ENCODE results near the gene UBL4B.

UBL4B gene

DNA sequence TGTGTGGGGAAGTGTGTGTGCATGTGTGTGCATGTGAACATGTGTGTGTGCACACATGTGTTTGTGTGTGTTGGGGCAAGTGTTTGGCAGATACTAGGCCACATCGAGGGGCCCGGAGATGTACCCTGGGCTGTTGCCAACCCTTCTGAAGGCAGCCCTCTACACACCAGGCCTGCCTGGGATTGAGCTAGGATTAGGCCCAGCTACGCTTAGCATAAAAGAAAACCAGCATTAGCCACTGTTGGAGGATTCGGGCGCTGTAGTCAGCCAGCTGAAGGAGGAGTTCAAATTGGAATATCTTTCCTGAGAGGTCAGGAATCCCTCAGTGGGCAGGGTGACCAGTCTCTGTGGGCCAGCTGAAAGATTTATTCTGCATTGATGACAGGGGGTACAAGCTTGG, 31.2 kb upstream of the UBL4B start:
- H3K36me3 Mint-ChIP-seq, result no peaks in the 10 kb centered on the region
- no peaks in the 10 kb centered on the region for H3K9me3 Mint-ChIP-seq
- H3K27ac Mint-ChIP-seq, result no peak overlapping the region
- DNase-seq (ENCODE audit: low spot score in 2 of 2) (no peak), ATAC-seq (no peak)
- H3K4me3 Mint-ChIP-seq, result no peak overlapping the region
- peaks cover 18% of the 10 kb centered on the region for H3K4me1 Mint-ChIP-seq

DNA sequence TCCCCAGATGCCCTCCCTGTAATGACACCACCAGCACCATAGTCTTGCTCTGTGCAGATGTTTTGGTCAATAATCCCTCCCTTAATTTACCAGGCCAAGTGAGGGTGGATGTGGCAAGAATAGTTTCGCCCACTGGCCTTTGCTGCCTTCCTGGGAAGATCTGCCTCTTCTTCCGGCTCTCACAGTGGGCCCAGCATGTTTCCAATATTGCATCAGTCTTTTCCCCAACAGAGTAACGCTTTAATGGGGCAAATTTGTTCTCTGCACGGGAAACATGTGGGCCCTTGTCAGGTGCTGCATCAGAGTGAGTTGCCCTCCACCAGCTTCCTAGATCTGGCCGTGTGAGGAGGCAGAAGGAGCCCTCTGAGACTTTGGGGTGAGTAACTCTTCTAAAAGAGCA, 29.8 kb upstream of the UBL4B start:
- Mint-ChIP-seq H3K27ac (no peak overlapping the region), H3K36me3 (no peaks in the 10 kb centered on the region), H3K4me3 (no peak overlapping the region), H3K4me1 (peaks cover 27% of the 10 kb centered on the region), H3K9me3 (no peaks in the 10 kb centered on the region)
- ATAC-seq (no peak), DNase-seq (ENCODE audit: low spot score in 2 of 2) (no peak)

DNA sequence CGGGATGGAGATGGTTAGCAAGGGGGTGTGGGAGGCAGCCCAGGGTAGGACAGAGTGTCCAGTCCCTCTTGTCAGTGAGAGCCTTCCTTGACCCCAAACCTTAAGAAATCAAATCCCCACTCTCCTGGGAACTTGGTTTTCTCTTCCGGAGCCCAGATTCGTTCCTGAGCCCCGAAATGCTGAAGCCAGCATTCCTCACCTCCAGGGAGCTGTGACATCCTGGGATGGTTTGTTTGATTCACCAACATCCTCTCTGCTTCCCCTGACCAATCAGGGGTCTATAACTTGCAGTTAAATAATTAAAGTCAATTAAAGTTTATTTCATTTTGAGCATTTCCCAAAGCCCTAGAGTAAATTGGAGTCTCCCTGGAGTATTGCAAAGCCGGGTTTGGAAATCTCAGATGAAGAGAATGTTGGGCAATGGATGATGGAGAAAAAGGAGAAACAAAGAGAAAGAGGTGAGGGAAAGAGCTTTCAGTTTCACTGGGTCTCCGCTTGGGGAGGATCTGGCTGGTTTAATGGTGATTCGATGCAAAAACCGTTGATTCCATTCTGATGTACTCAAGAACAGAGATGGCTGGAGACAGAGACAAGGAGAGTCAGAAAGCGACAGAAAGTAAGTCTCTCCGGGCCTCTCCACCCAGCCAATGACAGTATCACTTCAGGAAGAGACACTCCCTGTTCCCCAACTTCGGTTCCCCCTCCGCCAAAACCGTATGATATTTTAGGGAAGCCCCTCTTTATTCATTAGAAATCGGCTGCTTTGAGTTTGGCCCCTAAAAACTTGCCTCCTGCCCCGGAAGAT, 29.0 kb upstream of the UBL4B start:
- peak overlapping the region; percentile 65 for H3K27ac Mint-ChIP-seq
- H3K4me1 Mint-ChIP-seq, result peaks cover 33% of the 10 kb centered on the region
- no peaks in the 10 kb centered on the region for H3K9me3 Mint-ChIP-seq
- H3K4me3 Mint-ChIP-seq, result peak overlapping the region; percentile 81
- ATAC-seq (no peak), DNase-seq (ENCODE audit: low spot score in 2 of 2) (no peak)
- H3K36me3 Mint-ChIP-seq, result no peaks in the 10 kb centered on the region

DNA sequence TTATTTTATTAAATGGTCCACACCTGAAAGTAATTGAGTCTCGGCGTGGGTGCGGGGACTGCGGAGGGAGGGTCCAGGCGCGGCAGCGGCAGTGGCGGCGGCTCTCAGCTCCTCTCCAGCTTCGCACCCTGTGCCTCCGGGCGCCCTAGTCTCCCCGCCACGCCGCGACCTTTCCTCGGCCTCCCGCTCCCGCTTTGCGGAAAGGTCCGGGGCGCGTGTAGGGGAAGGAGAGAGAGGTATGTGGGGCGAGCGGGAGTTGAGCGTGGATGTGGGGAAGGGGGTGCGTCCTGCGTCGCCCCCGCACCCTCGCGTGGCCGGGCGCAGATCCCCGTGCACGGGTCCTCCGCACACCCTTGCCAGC, 28.4 kb upstream of the UBL4B start:
- peak overlapping the region; percentile 65 for H3K27ac Mint-ChIP-seq
- H3K4me1 Mint-ChIP-seq, result peaks cover 35% of the 10 kb centered on the region
- ATAC-seq (no peak), DNase-seq (ENCODE audit: low spot score in 2 of 2) (no peak)
- H3K4me3 Mint-ChIP-seq, result peak overlapping the region; percentile 81
- no peaks in the 10 kb centered on the region for H3K36me3 Mint-ChIP-seq
- no peaks in the 10 kb centered on the region for H3K9me3 Mint-ChIP-seq

DNA sequence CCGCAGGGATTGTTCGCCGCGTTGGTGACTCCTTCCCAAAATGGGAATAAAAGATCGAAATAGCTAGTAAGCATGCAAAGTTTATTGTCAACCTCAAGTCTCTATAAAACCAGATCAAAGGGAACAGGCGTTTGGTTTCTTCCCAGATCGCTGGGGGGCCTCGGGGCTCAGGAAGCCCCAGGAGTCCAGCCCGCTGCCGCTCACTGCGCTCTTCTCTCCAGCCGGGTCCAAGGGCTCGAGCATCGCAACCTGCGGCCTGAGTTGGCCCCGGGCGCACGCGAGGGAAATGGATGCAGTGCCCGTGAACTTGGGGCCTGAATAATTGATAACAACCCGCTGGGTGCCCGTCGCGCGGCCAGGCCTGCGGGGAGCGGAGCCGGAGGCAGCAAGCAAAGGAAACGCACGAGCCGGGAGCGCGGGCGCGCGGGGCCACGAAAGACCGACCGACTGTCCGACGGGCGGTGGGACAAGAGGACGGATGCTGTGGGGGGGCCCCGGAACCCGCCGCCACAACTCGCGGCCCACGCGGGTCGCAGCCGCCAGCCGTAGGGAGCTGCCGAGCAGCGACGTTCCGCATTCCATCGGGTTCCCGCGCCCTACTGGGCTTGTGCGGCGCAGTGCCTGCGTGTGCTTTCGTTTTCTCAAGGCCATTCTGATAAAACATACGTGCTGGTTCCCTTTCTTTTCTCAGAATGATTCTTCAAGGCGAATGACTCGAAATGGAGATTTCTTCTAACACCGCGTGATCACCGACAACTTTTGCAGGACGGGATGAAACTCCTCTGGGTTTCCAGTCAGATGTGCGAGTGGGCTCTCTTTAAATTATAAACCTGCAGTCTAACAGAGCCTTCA, 27.8 kb upstream of the UBL4B start:
- H3K4me3 Mint-ChIP-seq, result peak overlapping the region; percentile 81
- DNase-seq (ENCODE audit: low spot score in 2 of 2) (peak in 1 of 2 donors; percentile 72), ATAC-seq (peak; percentile 80)
- H3K4me1 Mint-ChIP-seq, result peaks cover 35% of the 10 kb centered on the region
- H3K9me3 Mint-ChIP-seq, result no peaks in the 10 kb centered on the region
- no peaks in the 10 kb centered on the region for H3K36me3 Mint-ChIP-seq
- H3K27ac Mint-ChIP-seq, result peak overlapping the region; percentile 65

DNA sequence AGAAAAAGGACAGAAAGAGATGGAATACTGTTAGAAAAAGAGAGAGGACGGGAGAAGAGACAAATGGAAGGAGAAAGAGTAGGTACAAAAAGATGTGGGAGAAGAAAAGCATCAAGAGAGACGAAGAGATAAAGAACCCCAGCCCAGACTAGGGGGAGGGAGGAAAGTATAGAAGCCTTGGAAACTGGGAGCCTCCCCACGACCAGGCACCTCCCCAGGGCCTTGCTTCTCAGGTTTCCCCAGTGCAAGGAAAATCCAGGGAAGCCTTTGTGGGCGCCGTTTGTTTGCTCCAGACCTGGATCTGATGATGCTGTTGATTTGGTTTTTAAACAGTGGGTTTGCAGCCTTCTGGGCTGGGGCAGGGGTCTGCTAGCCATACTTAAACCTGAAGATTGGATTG, 26.6 kb upstream of the UBL4B start:
- Mint-ChIP-seq H3K4me3 (no peak overlapping the region), H3K9me3 (no peaks in the 10 kb centered on the region)
- no peak for ATAC-seq

DNA sequence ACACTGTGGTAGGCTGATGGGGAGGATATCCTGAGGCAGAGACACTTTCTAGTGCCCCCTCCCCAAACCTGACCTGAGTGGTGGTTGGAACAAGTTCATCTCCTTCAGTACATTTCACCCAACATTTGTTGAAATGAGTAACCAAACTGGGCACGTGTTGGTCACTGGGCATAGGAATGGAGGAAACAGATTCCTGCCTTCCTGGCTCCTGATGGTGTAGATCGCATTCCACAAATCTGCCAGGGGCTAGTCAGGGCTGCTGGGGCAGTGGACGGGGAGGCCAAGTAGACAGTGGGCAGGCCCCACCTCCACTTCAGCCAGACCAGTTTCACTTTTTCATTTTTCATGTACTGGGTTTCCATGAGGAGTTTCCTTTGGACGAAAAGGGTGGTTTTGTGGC, 25.3 kb upstream of the UBL4B start:
- Mint-ChIP-seq H3K27ac (no peak overlapping the region), H3K9me3 (no peaks in the 10 kb centered on the region), H3K4me1 (peaks cover 35% of the 10 kb centered on the region), H3K4me3 (no peak overlapping the region), H3K36me3 (no peaks in the 10 kb centered on the region)
- no peak for ATAC-seq
- DNase-seq (ENCODE audit: low spot score in 2 of 2), result no peak

More for the DNA sequence above, 26.6 kb upstream of the UBL4B start:
- no peak for DNase-seq (ENCODE audit: low spot score in 2 of 2)
- peaks cover 35% of the 10 kb centered on the region for H3K4me1 Mint-ChIP-seq
- no peak overlapping the region for H3K27ac Mint-ChIP-seq
- no peaks in the 10 kb centered on the region for H3K36me3 Mint-ChIP-seq

DNA sequence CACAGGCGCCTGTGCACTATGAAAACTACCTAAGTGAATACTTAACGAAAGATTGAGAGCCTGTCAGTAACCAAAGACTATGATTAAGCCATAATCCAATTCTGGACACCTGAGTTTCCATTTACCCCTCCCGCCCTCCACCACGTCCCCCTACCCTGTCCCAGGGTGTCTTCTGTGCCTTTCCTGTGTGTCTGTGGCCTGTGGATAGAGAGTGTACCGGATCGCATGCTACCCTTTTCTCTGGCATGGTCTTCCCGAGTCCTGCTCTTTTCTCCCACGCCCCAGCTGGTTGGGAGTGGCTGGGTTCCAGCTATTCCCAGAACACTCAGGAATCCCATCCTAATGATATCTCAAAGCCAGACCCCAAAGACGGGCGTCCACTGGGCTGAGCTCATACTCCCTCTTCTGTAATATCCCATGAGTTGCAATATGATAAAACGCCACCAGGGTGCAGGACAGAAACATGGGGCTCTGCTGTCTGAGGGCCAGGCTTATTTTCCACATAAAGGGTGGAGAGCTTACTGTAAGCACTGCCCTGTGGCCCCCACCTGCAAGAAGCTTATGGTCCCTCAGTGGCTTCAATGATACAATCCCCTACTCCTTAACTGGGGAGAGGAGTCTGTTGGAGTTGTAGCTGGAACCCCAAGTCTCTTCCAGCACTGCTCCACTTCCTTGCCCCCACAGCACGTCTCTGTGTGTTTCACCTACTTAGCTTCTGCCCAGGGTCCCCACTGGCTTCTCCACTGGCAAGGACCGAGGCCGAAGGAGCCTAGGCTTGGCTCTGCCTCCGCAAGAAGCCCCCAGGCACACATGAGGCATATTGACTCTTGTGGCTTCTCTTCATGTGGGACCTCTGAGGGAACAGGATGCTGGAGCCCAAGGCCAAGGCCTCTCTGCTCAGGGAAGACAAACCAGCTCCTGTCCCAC, 24.2 kb upstream of the UBL4B start:
- ATAC-seq (peak; percentile 74), DNase-seq (ENCODE audit: low spot score in 2 of 2) (peak; percentile 41 to 74)
- Mint-ChIP-seq H3K36me3 (no peaks in the 10 kb centered on the region), H3K27ac (peak overlapping the region; percentile 15), H3K4me1 (peaks cover 34% of the 10 kb centered on the region), H3K4me3 (no peak overlapping the region), H3K9me3 (no peaks in the 10 kb centered on the region)

DNA sequence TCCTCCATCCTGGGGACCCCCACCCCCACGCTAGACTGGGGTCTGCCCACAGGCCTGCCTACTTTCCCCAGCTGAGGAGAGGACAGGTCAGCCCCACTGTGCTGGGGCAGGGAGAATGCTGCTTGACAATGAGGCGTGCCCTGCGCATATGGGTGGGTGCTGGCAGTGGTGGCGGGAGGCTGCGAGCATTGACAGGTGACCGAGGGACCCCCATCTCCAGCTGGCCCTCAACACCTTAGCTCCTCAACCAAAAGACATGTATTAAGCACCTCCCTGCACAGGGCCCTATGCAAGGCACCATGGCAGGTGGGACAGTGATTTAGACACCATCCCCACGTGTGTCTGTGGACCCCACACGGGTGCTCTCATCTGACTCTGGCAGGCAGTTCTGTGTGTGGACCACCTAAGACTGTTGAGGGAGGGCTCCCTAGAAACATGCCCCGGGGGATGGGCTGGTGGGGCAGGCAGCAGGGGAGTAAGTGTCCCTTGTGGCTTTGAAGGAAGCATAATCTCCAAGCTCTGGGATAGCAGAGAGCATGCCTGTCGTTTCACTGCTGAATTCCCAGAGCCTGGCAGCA, 23.4 kb upstream of the UBL4B start:
- H3K27ac Mint-ChIP-seq, result peak overlapping the region; percentile 15
- peaks cover 26% of the 10 kb centered on the region for H3K4me1 Mint-ChIP-seq
- no peak for ATAC-seq
- no peak overlapping the region for H3K4me3 Mint-ChIP-seq
- no peaks in the 10 kb centered on the region for H3K36me3 Mint-ChIP-seq
- no peak for DNase-seq (ENCODE audit: low spot score in 2 of 2)
- H3K9me3 Mint-ChIP-seq, result no peaks in the 10 kb centered on the region

DNA sequence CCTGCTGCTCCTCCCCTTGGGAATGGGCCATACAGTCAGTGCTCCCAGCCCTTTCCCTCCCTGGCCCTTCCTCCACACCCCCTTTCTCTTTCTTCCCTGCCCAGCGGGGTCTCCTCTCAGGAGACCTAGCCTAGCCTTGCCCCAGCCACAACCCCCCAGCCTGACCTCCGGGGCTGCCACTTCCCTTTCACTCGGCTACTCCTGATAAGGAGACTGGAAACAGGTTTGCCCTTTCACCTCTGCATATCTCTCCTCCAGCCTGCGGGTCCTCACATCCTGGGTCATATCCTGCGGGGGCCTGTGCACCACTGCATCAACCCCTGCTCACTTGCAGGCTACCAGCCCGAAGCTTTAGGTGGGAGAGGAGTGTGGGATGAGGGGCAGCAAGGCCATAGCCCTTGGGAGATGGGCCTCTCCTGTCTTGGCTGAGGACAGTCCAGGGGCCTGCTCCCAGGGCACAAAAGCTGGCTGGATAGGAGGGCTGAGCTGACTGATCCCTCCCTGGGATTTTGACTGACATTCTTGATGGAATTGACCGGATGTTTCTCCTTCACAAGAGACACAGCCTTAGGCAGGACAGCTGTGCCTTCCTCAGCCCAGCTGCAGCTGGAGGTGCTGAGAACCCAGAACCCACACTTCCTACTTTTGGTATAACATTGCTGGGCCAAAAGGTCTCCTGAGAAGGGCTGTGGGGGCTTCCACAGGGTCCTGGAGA, 22.5 kb upstream of the UBL4B start:
- ATAC-seq (no peak), DNase-seq (ENCODE audit: low spot score in 2 of 2) (no peak)
- Mint-ChIP-seq H3K27ac (no peak overlapping the region), H3K4me1 (peaks cover 22% of the 10 kb centered on the region), H3K4me3 (no peak overlapping the region), H3K36me3 (no peaks in the 10 kb centered on the region), H3K9me3 (no peaks in the 10 kb centered on the region)

DNA sequence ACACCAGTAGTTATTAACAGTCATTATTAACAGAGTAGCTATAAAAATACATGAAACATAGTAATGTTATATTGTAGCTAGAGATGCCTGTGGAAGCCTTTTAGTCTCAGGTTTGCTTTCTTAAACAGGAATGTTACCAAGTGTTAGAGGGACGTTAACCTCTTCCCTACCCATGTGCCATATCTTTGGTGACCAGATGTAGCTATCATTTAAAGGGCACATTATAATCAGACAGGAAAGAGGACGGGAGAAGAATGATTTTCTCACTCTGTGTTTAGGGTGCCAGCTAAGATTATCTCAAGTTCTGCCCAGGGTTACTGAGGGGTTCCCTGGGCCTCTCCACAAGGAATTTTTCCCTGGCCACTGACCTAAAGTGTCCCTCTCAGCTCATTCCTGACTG, 20.9 kb upstream of the UBL4B start:
- H3K9me3 Mint-ChIP-seq, result no peaks in the 10 kb centered on the region
- DNase-seq (ENCODE audit: low spot score in 2 of 2) (no peak), ATAC-seq (no peak)
- H3K4me1 Mint-ChIP-seq, result peaks cover 15% of the 10 kb centered on the region
- H3K27ac Mint-ChIP-seq, result no peak overlapping the region
- no peaks in the 10 kb centered on the region for H3K36me3 Mint-ChIP-seq
- H3K4me3 Mint-ChIP-seq, result no peak overlapping the region

DNA sequence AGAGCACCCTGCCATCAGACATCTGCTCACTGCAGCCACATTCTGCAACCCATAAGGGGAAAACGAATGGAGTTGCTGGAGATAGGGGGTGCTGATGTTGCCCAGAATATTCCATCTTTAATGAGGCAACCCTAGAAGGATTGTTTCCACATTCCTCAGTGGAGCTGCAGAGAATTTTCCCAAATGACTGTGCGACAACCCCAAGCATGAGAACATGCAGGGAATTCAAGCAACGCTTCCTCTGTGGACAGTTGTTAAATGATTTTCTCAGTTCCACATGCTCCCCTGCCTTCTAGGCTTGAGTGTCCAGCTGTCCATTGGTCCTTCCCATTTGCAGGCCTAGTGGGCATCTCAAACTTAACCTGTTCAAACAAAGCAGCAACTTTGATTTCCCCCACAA, 20.5 kb upstream of the UBL4B start:
- no peak overlapping the region for H3K27ac Mint-ChIP-seq
- peaks cover 11% of the 10 kb centered on the region for H3K4me1 Mint-ChIP-seq
- no peak overlapping the region for H3K4me3 Mint-ChIP-seq
- no peak for DNase-seq (ENCODE audit: low spot score in 2 of 2)
- no peak for ATAC-seq
- H3K36me3 Mint-ChIP-seq, result no peaks in the 10 kb centered on the region
- no peaks in the 10 kb centered on the region for H3K9me3 Mint-ChIP-seq

DNA sequence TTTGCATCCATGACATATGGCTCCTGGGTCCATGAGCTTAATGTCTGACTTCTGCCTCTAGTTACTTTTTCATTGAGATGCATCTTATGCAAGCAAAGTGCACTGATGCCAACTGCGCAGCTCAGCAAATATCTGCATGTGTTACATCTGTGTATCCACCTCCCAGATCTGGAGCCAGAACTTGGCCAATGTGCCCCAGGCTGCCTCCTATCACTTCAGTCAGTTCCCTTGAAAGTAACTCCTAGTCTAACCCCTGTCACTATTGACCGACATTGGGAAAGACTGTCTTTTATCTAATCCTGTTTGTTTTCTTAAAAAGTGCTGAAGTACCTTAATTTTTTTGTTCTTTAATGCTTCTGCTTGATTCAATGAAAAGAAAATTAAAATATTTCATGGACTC, 19.3 kb upstream of the UBL4B start:
- no peak overlapping the region for H3K27ac Mint-ChIP-seq
- H3K4me1 Mint-ChIP-seq, result peaks cover 5% of the 10 kb centered on the region
- H3K4me3 Mint-ChIP-seq, result no peak overlapping the region
- DNase-seq (ENCODE audit: low spot score in 2 of 2), result no peak
- ATAC-seq, result no peak
- H3K9me3 Mint-ChIP-seq, result no peaks in the 10 kb centered on the region
- no peaks in the 10 kb centered on the region for H3K36me3 Mint-ChIP-seq

DNA sequence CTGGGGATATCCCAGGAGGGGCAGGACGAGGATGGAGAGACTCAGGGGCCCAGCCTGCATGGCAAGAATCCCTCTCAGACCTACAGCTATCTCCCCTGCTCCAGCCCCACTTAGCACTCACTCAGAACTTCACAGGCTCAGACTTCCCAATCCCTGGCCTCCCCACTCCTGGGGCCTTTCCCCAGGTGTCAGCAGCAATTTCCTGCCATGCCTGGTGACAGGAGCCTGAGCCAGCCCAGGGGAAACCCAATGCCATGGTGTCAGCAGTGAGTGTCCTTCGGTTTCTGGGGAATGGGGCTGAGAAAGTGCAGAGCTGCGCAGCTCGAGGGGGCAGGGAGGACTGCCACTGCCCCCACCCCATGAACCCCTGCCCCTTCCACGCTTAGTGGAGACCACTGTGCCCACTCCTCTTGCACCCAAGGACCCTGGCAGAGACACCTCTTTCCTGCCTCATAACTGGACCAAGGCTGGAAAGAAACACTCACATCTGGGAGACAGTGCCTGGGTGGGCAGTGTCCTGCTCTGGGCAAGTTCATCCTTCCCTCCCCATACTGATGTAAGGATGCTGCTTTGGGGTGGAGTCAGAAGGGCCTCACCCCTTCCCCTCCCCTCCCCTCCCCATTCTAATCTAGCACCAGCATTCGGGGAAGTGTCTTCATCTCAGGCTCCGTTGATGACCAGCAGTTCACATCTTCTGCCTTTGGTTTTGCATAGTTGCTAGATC, 17.1 kb upstream of the UBL4B start:
- Mint-ChIP-seq H3K4me3 (no peak overlapping the region), H3K27ac (no peak overlapping the region), H3K36me3 (no peaks in the 10 kb centered on the region), H3K9me3 (no peaks in the 10 kb centered on the region), H3K4me1 (no peaks in the 10 kb centered on the region)
- DNase-seq (ENCODE audit: low spot score in 2 of 2) (no peak), ATAC-seq (no peak)

Measured in stimulated activated effector memory CD8-positive, alpha-beta T cell treated with anti-CD3 and anti-CD28 coated beads, Interleukin-12 subunit alpha, Interleukin-12 subunit beta, amount 100 ng/mL, for 72 hours (primary cell).